Effector CD4-positive, alpha-beta T cell (primary cell): Measurements from ENCODE around the gene CTSZ.
"Not testable (repeated sequence)": the region's sequence is repeated elsewhere in the genome, so short reads cannot be mapped to it uniquely, and the experiment has no call there.

Experiments
- DNase-seq: peaks from one replicate; pipeline ENCODE4 v3.0.0-alpha.2; 2020

Gene CTSZ

DNA sequence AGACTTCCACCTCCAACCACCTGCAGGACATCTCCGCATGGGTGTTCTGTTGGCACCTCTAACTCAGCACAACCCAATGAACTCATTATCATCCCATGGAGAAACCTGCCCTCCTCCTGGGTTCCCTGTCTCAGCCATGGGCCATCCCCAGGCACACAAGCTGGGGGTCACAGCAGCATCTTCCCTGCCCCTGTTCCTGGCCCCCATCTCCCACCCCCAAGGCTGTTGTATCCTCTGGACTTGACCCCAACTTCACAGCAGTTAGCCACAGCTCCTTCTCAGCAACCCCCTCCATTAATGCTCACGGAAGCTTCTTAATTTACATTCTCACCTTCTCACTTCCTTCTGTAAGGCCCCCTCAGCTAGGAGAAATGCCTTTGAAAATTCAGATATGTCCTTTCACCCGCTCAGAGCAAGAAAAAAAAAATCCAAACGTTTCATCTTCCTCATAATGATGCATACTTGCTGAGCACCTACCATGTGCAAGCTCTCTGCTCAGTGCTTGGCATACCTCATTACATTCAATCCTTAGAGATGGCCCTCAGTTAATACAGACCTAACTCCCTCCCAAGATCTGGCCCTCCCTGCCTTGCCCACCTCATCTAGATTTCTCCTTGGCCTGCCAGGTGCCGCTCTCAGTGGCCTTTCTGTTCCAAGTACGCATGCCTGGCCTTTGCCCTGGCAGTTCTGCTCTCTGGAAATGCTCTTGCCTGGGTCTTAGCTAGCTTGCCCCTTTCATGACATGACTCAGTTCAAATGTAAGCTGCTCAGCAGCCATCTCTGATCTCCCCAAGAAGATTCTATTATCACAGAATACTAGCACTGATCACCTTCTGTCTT, 28.5 kb downstream of the CTSZ start:
- DNase-seq, result no peak

- no peak for DNase-seq
Measured at GRCh38 chr20:58976061-58976730, 30.9 kb downstream of the CTSZ start.

DNA sequence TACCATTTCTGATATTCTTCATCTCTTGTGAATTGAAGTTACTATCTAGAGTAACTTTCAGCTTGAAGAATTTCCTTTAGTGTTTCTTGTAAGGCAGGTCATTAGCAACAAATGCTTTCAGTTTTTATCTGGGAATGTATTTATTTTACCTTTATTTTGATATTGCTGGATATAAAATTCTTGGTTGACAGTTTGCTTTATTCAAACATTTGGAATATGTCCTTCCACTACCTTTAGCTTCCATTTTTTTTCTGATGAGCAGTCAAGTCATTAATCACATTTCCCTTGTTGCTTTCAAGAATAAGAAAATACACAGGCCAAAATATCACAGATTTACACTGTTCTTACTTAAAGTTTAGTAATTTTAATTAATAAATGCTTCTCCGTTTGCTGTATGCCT, 31.7 kb downstream of the CTSZ start:
- DNase-seq, result no peak

DNA sequence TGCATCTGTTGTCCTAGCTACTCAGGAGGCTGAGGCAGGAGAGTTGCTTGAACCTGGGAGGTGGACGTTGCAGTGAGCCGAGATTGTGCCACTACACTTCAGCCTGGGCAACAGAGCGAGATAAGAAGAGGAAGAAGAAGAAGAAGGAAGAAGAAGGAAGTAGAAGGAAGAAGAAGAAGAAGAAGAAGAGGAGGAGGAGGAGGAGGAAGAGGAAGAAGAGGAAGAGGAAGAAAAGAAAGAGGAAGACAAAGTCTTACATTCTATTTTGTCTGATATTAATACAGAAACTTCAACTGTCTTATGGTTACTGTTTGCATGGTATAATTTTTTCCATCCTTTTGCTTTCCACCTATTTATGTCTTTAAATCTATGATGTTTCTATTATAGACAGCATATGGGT, 33.2 kb downstream of the CTSZ start:
- DNase-seq, result no peak

GRCh38 chr20:58973179-58973578, 33.9 kb downstream of the CTSZ start:
- DNase-seq, result no peak

- no peak for DNase-seq
Measured at GRCh38 chr20:58971429-58971828, 35.6 kb downstream of the CTSZ start.

GRCh38 chr20:58970146-58970545, 36.9 kb downstream of the CTSZ start:
- DNase-seq, result no peak

DNA sequence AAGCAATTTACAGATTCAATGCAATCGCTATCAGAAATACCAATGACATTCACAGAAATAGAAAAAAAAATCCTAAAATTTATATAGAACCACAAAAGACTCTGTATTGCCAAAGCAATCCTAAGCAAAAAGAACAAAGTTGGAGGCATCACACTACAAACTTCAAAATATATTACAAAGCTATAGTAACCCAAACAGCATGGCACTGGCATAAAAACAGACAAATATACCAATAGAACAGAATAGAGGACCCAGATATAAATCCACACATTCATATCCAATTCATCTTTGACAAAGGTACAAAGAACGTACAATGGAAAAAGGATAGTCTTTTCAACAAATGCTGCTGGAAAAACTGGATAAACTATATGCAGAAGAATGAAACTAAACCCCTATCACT, 37.6 kb downstream of the CTSZ start:
- DNase-seq, result no peak

DNA sequence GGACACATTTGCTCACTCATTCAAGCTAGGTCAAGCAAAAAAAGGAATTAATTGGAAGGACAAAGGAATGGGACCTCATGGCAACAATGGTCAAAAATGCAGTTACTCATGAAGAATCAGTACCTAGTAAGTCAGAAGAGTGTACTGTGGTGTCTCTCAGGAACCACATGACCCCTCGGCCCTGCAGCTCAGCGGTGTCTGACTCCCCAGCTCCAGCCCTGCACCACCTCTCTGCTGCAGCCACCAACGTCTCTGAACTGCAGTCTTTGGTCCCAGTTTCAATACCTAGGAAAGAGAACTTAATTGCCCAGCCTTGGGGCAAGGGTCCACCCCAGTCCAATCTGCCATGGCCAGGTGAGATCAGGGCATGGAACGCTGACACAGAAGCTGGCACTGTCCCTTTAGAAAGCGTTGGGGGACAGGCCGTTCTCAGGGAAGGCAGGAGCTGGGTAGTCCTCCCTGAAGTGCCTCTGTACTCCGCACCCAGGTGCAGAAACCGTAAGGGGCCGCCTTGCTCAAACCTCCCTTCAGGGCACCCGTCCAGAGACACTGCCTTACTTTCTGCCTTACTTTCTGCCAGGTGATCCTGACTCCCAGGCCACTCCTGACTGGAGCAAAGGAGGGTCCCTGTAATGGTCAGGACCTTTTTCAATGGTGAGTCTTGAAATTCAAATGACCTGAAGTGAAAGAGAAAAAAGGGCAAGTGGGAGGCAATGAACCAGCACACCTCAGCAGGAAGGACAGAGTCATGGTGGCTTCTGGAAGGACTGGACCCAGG, 39.2 kb downstream of the CTSZ start:
- no peak for DNase-seq

- no peak for DNase-seq
Measured at GRCh38 chr20:58965270-58966064, 41.6 kb downstream of the CTSZ start.

GRCh38 chr20:58963922-58964321, 43.1 kb downstream of the CTSZ start:
- not testable (repeated sequence) for DNase-seq

- DNase-seq, result no peak
Measured at GRCh38 chr20:58963060-58963584, 43.9 kb downstream of the CTSZ start.

GRCh38 chr20:58959652-58960051, 47.4 kb downstream of the CTSZ start:
- DNase-seq, result no peak

GRCh38 chr20:58956078-58956477, 51.0 kb downstream of the CTSZ start:
- DNase-seq, result no peak

DNA sequence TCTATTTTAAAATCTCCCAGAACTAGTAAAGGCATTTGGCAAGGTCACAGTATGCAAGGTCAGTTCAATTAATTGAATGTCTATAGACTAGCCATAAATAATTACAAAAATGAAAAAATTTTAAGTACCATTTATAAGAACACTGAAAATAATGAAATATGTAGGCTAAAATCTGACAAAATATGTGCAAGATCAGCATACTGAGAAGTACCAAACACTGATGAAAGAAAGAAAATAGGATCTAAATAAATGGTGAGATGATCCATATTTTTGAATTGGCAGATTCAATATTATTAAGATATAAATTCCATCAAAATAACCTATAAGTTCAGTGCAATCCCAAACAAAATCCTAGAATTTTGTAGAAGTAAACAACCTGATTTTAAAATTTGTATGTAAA, 54.0 kb downstream of the CTSZ start:
- no peak for DNase-seq

GRCh38 chr20:58950603-58951002, 56.5 kb downstream of the CTSZ start:
- no peak for DNase-seq

- not testable (repeated sequence) for DNase-seq
Measured at GRCh38 chr20:58947797-58948388, 59.2 kb downstream of the CTSZ start.

DNA sequence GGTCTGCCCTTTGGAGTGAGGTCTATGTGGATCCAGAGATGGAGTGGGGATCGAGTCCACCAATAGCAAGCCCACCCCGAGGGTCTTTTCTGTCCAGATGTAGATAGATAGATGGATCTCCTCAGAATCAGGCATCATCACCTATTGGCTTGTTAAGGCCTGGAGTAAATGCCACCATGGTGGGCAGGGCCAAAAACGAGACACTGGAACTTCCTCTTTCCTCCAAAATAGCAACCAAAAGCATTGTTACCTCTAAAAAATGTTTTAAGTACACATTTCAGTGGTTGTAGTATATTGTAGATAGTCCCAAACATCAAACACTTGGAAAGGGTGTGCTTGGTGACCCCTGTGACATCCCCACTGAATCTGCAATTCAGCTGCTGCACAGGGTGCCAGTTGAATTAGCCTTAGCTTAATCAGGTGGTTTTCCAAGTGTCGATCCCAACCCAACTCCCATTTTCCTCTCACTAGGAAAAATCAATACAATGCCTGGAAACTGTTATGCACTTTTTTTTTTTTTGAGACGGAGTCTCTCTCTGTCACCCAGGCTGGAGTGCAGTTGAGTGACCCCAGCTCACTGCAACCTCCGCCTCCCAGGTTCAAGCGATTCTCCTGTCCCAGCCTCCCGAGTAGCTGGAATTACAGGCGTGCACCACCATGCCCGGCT, 61.0 kb downstream of the CTSZ start:
- no peak for DNase-seq
